ENCODE data around the gene MEGF9.

- TF ChIP-seq CTCF (IDR thresholded peaks at IDR 0.05) (no peak), EP300 (IDR thresholded peaks at IDR 0.05) (no peak)
Measured at GRCh38 chr9:120680161-120680560, 34.1 kb downstream of the MEGF9 start.

All from tibial nerve (tissue), 4 donors.